ENCODE data around the gene SVIL.
"Not testable (repeated sequence)": the region's sequence is repeated elsewhere in the genome, so short reads cannot be mapped to it uniquely, and the experiment has no call there.

SVIL gene

GRCh38 chr10:29600067-29600466, 34.7 kb downstream of the SVIL start:
- no peak for DNase-seq (ENCODE audit: low read depth)

- DNase-seq (ENCODE audit: low read depth), result no peak
Observed at GRCh38 chr10:29598851-29599311, 35.9 kb downstream of the SVIL start.

GRCh38 chr10:29596826-29597225, 37.9 kb downstream of the SVIL start:
- DNase-seq (ENCODE audit: low read depth), result no peak

- no peak for DNase-seq (ENCODE audit: low read depth)
Observed at GRCh38 chr10:29596356-29596755, 38.4 kb downstream of the SVIL start.

GRCh38 chr10:29595636-29596225, 39.0 kb downstream of the SVIL start:
- no peak for DNase-seq (ENCODE audit: low read depth)

- DNase-seq (ENCODE audit: low read depth), result no peak
Observed at GRCh38 chr10:29595146-29595545, 39.6 kb downstream of the SVIL start.

- no peak for DNase-seq (ENCODE audit: low read depth)
Observed at GRCh38 chr10:29591651-29591968, 43.2 kb downstream of the SVIL start.

GRCh38 chr10:29590915-29591650, 43.7 kb downstream of the SVIL start:
- DNase-seq (ENCODE audit: low read depth), result no peak

GRCh38 chr10:29588629-29589421, 45.9 kb downstream of the SVIL start:
- DNase-seq (ENCODE audit: low read depth), result no peak

GRCh38 chr10:29587750-29588628, 46.8 kb downstream of the SVIL start:
- DNase-seq (ENCODE audit: low read depth), result not testable (repeated sequence)

GRCh38 chr10:29587102-29587749, 47.5 kb downstream of the SVIL start:
- DNase-seq (ENCODE audit: low read depth), result not testable (repeated sequence)

- no peak for DNase-seq (ENCODE audit: low read depth)
Observed at GRCh38 chr10:29586509-29586908, 48.3 kb downstream of the SVIL start.

GRCh38 chr10:29585488-29585976, 49.2 kb downstream of the SVIL start:
- DNase-seq (ENCODE audit: low read depth), result no peak

- DNase-seq (ENCODE audit: low read depth), result no peak
Observed at GRCh38 chr10:29584436-29584835, 50.3 kb downstream of the SVIL start.

- no peak for DNase-seq (ENCODE audit: low read depth)
Observed at GRCh38 chr10:29583674-29584073, 51.1 kb downstream of the SVIL start.

- not testable (repeated sequence) for DNase-seq (ENCODE audit: low read depth)
Observed at GRCh38 chr10:29582769-29583168, 52.0 kb downstream of the SVIL start.

- no peak for DNase-seq (ENCODE audit: low read depth)
Observed at GRCh38 chr10:29579455-29579970, 55.3 kb downstream of the SVIL start.

- DNase-seq (ENCODE audit: low read depth), result no peak
Observed at GRCh38 chr10:29578457-29578856, 56.3 kb downstream of the SVIL start.

GRCh38 chr10:29576681-29577080, 58.1 kb downstream of the SVIL start:
- DNase-seq (ENCODE audit: low read depth), result no peak

- no peak for DNase-seq (ENCODE audit: low read depth)
Observed at GRCh38 chr10:29575098-29575455, 59.7 kb downstream of the SVIL start.

Data from activated T-cell treated with anti-CD3 and anti-CD28 coated beads for 24 hours (primary cell).